NCI-H2107 (cell line): ENCODE data around the gene FAM120A.

ENCODE experiments used
- DNase-seq: peaks from one replicate; lab custom pipeline; 2025; lab: John Stamatoyannopoulos, UW

Gene FAM120A

DNA sequence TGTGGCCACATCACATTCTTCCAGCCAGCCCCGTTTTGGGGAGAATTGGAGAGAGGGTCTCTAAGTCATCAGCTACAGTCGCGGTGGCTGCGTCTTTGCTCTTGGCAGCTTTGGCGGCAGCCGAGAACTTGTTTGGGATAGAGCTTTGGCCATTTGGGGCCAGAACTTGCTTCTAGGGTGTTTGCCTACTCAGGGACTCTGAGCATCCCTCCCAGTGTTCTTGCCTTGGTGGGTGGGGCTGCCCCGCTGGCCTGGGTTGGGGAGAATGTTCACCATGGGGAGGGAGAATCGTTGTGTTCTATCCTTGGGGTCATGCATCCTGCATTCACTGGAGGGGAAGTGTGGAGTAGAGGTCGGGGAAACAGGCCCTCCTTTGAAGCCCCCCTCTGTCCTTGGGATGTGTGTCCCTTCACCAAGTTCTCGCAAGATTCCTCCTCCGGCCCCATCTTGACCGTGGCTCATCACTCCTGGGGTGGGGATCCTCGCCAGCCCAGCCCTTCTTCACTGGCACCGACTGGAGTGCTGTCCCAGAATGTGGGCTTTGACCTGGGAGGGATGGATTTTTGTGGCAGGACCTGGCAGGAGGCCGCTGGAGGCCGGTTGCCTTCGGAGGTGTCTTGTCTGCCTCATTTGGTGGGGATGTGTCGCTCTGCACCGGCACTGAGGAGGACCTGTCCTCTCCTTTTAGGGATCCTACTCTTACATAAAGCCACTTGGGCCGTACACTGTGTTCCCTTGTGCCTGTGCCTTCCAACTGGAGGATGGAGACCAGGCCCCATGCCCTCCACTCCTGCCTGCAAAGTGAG, 128.4 kb downstream of the FAM120A start:
- DNase-seq: no peak

DNA sequence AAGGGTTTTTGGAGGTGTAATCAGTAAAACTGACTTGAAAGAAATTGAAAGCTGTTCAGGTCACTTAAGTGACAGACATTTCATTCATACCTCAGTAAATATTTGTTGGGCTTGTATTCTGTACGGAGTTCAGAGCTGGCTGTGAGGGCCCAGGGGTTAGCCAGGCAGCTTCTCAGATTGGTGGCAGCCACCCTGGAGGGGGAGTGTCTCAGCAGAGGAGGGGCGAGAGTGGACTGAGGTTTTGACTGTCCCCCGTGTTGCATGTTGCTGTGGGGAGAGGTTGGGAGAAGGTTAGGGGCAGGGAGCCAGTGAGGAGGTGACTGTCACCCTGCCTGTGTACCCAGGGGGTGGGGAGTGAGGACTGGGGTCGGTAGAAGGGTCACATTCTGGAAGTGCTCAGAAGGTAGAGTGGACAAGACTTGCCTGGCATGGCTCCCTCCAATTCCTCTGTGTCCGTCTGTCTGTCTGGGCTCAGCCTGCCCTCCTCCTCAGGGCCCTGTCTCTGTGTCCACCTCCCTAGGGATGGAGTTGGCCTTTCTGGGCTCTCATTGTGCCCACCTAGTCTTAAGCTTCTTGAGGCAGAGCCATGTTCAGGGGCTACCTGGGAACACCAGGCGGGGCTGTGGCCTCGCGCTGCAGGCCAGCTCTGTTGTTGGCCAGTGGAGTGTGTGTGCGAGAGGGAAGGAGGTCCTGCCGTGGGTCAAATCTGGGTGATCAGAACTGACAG, 129.3 kb downstream of the FAM120A start:
- no peak for DNase-seq

DNA sequence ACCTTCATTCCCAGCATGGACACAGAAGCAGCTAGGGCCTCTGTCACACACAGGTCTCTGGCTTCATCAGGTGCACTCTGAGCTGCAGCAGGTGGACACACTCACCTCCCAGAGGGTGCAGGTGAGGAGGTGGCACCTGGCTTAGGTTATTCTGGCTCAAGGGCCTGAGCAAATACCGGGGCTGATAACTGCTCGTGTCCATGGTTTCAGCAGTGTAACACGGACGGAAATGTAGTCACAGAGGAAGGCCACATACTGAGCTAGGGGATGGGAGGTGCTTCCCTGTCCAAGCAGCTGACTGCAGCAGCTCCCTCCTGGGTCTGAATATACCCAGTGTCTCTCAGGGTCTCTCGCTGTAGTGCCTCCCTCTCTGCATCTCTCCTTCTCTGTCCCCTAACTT, 130.6 kb downstream of the FAM120A start:
- no peak for DNase-seq

DNA sequence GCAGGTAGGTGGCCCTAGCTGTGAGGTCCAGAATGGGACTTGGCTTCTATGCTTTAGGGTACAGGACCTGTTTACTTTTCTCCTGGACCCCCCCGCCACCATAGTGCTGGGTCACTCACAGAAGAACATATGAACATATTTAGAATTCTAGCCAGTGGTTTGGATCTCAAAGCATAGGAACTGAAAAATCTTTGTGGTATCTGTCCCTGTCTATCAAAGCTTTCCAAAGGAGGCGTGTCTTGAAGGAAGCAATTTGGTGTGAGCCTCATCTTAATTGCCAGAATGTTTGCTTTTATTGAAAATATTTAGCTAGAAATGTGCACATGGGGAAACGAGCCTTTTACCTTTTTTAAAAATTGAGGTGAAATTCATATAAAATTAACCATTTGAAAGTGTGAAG, 131.1 kb downstream of the FAM120A start:
- DNase-seq: no peak

DNA sequence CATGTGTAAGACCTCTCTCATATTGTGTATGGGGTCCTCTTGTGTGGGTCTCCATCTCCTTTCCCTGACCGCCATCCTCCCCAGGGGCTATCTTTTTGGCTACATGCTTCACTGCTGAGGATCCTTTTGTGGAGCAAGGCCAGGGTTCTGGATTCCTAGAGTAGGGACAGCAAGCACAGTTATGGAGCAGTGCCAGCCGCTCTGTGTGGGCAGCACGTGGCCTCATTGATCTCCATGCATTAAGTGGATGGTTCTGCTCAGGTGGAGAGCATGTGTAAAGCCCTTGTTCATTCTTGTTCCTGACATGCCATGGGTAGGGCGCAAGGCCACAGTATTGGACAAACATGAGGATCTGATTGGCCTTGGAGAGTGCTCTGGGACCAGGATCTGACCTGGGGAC, 133.8 kb downstream of the FAM120A start:
- no peak for DNase-seq

DNA sequence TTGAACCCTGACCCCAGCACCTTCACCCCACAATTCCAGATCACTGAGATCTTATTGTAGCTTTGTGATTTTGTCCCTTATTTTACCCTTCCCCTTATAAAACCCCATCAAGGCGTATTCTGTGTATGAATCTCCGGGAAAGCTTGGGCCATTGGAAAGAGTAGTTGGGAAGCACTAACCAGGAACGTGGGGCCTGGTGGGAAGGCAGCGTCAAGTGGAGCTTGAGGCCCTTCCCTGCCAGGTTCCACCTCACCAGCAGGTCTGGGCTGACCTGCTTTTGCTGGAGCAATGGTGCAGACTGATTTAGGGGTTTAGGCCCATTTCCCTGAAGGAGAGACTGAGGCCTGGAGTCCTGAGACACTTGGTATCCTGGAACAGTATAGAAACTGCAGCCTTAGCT, 134.2 kb downstream of the FAM120A start:
- no peak for DNase-seq

DNA sequence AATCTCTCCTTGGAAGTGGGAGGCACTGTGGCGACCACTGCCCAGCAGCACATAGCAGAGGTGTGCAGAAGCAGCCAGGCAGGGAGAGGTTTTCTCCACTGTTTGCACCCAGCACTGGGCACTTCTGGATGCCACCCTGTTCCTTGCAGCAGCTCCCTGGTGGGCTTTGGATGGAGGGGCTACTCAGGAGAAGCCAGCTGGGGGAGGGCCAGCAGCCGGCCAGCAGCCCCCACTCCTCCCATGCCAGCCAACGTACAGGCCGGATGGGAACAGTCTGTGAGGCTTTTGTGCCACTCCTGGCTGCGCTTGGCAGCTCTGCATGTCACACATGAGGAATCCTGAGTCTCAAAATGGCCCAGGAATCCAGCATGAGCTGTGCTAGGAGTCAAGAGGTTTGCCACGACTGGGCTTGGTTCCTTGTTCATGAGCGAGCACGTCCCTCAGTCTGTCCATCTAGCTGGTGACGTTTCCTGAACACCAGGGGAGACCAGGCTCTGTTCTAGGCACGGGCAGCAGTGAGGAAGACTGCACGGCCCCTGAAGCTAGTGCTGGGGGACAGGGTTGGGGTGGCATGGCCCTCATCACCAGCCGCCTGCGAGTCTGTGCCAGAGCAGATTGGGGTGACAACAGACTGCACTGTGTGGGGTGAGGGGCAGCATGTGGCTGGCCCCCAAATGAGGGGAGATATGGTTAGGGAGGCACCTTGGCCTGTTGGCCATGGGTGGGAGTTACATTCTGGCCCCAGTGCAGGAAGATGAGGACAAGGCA, 135.0 kb downstream of the FAM120A start:
- no peak for DNase-seq

DNA sequence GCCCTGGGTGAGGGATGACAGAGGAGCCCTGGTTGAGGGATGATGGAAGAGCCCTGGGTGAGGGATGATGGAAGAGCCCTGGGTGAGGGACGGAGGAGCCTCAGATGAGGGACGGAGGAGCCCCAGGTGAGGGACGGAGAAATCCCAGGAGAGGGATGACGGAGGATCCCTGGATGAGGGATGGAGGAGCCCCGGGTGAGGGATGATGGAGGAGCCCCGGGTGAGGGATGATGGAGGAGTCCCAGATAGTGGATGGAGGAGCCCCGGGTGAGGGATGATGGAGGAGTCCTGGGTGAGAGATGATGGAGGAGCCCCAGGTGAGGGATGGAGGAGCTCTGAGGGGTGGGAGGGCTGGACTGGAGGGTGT, 135.8 kb downstream of the FAM120A start:
- no peak for DNase-seq

DNA sequence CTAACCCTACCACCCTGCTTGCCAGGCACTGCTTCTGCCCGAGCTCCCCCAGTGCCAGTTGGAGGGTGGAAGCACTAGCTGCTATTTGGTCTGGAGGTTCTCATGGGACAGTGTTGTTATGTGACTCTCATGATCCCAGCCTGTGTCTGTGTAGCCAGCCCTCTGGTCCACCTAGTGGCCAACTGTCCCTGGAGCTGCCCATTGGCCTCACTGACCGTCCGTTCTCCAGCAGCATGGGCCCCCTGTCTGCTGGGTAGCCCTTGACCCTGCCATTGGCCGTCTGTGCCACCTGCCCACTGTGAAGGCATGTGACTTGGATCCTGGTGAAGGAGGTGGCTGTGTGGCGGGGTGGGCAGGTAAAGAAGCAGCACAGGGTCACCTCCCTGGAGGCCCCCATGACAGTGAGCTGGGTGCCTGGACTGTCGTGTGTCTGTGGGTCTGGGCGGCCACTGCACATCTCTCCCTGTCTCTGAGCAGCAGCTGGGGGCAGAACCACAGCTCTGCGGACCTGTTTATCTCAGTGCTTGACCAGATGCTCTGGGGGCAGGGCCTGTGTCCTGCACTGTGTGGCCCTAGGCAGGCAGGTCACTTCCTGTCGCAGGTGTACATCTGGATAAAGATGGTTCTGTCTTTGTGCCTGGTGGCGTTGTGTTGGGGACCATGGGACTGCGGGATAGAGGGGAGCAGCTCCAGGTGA, 136.3 kb downstream of the FAM120A start:
- DNase-seq: no peak

DNA sequence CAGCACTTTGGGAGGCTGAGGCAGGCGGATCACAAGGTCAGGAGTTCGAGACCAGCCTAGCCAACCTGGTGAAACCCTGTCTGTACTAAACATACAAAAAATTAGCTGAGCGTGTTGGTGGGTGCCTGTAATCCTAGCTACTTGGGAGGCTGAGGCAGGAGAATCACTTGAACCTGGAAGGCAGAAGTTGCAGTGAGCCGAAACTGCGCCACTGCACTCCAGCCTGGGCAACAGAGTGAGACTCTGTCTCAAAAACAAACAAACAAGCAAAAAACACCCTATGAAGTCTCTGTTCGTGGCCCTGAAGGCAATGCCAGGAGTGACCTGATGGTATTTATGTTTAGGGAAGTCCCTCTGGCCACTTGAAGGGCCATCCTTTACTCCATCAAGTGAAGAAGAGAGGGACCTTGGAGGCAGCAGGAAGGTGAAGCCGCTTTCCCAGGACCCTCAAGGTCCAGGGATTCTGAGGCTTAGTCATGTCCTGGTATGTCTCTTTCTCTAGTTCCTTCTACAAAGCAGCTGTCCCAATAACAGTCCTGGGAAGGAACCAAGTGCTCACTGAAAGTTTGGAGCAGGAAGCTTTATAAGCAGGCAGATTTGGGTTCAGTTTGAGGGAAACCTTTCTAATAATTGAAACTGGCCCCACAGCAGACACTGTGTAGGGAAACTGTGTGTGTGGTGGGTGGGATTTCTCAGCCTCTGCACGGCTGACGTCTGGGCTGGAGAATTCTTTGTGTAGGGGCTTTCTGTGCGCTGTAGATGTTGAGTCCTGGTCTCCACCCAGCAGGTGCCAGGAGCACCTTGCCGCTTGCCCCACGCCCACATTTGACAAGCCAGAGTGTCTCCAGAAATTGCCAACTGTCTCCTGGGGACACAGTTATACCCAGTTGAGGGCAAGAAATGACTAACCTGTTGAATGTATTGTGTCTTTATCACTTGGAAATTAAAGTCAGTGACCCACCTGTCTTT, 137.4 kb downstream of the FAM120A start:
- no peak for DNase-seq

DNA sequence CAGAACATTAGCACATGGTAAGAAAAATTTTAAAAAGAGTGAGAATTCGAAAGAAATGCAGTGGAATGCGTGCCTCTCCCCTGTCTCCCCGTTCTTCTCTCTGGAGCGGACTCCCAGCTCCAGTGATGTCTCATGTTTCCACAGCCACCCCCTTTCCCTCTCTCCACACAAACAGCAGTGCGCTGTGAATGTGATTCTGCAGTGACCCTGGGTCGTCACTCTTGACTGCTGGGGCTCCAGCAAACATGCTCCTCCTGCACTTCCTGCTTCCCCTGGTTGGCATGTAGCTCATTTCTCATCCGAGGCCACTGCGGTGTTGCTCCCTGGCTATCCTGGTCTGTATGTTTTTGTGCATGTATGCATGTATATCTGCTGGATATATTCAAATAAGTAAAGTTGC, 138.2 kb downstream of the FAM120A start:
- DNase-seq: no peak

DNA sequence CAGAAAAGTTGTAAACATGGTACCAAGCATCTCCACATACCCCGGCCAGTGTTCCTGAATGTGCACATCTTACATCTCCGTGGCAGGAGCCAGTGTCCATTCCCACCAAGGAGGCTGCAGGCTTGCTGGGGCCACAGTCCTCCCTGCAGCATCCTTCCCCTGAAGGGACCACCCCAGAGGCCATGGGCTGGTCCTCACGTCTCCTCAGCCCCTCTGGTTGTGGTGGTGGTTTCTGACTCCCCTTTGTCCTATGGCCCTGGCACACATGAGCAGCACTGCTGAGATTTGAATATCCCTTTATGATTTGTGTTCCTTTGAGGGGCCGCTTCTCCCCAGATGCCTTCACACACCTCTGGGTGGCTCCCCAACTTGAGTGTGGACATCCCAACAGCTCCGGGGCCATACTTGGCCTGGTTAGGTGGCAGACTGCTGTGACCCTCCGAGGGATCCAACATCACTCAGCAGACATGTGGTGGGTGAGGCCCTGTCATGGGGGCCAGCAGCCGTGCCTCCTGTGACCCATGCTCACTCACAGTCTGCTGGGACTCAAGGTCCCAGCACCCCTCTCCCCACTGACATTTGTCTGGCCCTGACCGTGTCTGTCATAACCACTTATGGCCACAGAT, 139.2 kb downstream of the FAM120A start:
- no peak for DNase-seq

DNA sequence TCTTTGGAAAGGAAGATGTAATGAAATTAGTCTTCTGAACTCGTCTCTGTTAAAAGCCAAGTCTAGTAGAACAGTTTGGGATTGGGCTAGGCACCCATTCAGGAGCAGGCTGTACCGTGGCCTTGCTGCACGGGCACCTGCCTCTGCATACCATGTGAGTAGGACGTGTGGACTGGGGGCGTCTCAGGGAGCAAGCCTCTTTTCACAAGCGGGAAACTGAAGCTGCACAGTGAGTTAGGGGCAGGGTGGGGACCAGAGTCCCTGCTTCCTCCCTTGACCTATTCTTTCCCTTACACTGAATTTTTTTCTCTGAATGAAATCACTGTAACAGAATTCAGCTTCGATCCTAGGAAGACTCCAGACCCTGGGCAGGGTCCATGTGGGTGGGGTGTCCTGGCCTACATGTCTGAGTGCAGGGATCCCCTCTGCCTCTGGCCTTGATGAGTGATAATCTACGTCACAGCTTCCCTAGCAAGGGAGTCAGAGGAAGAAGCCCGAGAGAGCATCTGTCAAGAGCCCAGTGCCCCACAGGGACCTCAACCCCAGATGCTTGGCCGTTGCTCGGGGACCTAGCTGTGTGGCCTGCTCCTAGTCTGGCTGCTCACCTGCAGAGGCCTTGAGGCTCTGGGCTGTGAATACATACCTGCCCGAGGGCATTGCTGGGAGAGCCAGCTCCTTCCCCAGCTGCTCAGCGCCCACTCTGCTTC, 140.0 kb downstream of the FAM120A start:
- DNase-seq: no peak

DNA sequence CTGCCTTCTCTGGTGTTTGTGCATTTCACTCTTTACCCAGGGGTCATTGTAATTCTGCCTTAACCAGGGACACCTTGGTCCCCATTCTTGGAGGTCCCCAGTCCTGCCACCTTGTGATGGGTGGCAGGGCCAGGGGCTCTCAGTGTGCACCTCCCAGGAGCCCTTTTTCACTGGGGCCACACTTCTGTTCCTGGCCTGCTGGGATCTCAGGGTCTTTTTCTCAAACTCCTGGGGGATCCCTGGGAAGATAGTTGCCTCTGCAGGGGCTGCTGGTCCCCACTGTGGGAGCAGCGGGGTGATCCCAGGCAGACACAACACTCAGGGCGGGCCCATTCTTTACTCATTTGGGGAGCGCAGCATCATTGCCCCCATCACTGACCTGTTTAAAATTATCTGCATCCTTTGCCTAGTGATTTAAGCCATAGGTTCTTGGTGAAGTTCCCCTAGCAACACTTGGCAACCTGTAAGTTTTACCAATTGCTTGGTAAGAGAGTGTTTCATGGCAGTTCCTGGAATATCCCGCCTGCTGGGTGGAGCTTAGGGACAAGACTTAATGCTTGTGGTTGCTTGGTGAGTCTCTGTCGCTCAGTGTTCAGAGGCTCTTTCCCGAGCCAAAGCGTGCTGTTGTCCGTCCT, 140.6 kb downstream of the FAM120A start:
- DNase-seq: no peak

DNA sequence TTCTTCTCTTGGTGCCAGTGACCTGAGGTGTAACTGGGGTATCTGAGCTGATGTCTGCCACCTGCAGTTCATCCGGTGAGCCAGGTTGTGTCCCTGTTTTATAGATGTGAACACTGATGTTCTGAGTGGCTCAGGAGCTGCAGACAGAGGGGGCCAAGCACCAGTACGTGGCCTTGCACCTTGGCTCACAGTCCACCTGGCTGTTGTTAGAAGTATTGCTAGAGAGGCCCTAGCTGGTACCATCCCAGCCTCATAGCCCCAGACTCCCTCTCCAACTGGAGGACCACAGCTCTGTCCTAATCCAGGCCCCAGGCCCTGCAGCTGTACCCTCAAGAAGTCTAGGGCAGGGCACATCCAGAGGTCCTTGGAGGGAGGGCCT, 141.1 kb downstream of the FAM120A start:
- DNase-seq: no peak

DNA sequence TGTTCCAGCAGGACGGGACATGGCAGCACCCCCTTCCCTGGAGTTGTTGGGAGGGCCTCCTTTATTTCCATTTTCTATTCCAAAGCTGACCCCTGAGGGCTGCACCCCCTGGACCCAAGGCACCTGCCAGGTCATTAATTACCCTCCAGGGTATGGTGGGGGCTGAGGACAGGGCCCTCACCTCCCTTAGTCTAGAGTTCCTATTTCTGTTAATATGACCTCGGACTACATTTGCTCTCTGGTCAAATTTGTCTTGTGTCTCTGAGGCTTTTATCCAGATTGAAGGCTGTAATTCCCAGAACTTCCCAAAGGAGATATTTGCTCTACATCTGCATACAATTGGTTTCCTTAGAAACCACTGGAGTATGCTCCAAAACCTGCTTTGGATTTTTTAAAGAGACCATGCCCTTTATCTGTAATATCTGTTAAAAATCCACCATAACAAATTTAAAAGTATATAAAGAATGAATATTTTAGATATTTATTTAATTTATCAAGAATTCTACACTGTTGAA, 141.7 kb downstream of the FAM120A start:
- no peak for DNase-seq

DNA sequence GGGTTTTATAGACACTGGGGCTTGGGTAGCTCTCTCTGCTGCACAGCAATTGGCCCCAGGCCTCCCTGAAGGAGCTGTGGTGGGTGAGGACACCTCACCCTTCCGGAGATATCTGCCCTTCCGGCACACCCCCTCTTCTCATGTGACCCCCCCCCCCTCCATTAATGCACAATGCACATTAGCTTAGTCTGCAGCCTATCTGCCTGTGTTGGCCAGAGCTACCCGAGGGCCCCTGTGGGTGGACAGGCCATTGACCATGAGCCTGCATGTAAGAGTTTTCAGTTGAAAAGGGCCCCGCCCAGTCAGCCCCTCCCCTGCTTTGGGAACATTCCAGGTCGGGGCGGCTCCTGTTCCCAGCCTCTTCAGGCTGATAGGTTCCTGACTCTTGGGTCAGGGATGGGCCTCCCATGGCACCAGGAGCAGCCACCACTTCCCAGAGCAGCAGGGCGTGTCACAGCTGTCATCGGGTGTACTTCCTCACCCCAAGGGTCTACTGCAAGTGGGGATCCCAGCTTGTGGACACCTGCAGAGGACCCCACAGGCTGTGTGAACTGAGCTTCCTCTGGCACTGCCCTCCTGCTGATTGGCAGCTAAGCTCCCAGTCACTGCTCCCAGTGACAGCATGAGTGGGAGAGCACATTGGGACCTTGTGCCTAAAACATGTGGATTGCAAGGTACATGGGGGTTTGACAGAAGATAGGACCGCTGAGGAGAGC, 142.7 kb downstream of the FAM120A start:
- DNase-seq: no peak

DNA sequence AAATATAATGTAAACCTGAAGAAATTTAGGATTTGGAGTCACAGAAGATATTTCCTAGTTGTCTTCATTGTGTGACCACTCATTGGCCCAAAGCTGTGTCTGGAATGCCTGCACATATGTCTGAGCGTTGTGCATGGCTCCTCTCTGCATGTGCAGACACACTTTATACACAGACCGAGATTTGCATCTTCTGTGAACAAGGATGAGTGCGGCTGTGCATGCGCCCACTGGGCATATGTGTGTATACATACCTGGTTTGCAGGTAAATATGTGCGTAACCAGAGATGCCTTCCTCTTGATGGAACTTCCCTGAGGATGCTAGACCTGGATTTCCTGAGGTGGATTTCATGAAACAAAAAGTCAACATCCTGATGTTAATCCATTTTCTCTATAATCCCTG, 144.0 kb downstream of the FAM120A start:
- no peak for DNase-seq
